Testis (tissue), 2 donors: Measurements from ENCODE around the gene RHBDD3.

ENCODE experiments used
- CTCF ChIP-seq, 3 experiments: fragments of 450-650 bp in 2 of 3; fragments of 200-600 bp in 1 of 3; sonication (generic) in 1 of 3; IDR thresholded peaks; one replicate each; pipeline ENCODE4 v1.5.1; 2016 to 2019; ENCODE audit warnings: antibody characterized with exemption in 3 of 3, mild to moderate bottlenecking in 2 of 3, moderate library complexity in 1 of 3
- POLR2A ChIP-seq: fragments of 450-650 bp; IDR thresholded peaks from one replicate; pipeline ENCODE4 v1.6.1; 2017; ENCODE audit warnings: antibody characterized with exemption, mild to moderate bottlenecking, moderate library complexity

GRCh38 chr22:29306835-29307595, 39.2 kb upstream of the RHBDD3 start:
- peak; percentile 8 to 18 (median 14) for TF ChIP-seq CTCF (IDR thresholded peaks at IDR 0.05)
- no peak for TF ChIP-seq POLR2A
